ENCODE results near the gene CRBN. TPM values are rescaled to one million over a fixed set of nuclear protein-coding genes. Genes with fewer than 3 reads are reported as not detected.

The CRBN gene
- total RNA-seq, 6 experiments from 2014 or later: 21.0 to 27.8 (median 26.0) TPM

GRCh38 chr3:3209714-3210113 lies 30.2 kb upstream of the CRBN start:
- no peaks in the 10 kb centered on the region for H3K4me1 Mint-ChIP-seq (ENCODE audit: low read depth)
- no peak for DNase-seq
- no peaks in the 10 kb centered on the region for H3K9me3 Mint-ChIP-seq
- H3K27ac Mint-ChIP-seq: no peak overlapping the region
- H3K4me3 Mint-ChIP-seq: no peak overlapping the region
- H3K27me3 Mint-ChIP-seq (ENCODE audit: insufficient read depth): peaks cover 2% of the 10 kb centered on the region; the same call in 1 of the 2 replicates
- TF ChIP-seq CTCF (IDR thresholded peaks at IDR 0.05): no peak
- no peaks in the 10 kb centered on the region for H3K36me3 Mint-ChIP-seq (ENCODE audit: low read depth)

GRCh38 chr3:3209057-3209456 lies 29.6 kb upstream of the CRBN start:
- H3K27me3 Mint-ChIP-seq (ENCODE audit: insufficient read depth): peaks cover 2% of the 10 kb centered on the region; the same call in 1 of the 2 replicates
- no peak overlapping the region for H3K27ac Mint-ChIP-seq
- no peaks in the 10 kb centered on the region for H3K4me1 Mint-ChIP-seq (ENCODE audit: low read depth)
- no peaks in the 10 kb centered on the region for H3K36me3 Mint-ChIP-seq (ENCODE audit: low read depth)
- no peak overlapping the region for H3K4me3 Mint-ChIP-seq
- H3K9me3 Mint-ChIP-seq: no peaks in the 10 kb centered on the region
- no peak for TF ChIP-seq CTCF (IDR thresholded peaks at IDR 0.05)
- DNase-seq: no peak

GRCh38 chr3:3201611-3202010 lies 22.1 kb upstream of the CRBN start:
- no peaks in the 10 kb centered on the region for H3K9me3 Mint-ChIP-seq
- H3K4me1 Mint-ChIP-seq (ENCODE audit: low read depth): no peaks in the 10 kb centered on the region
- no peaks in the 10 kb centered on the region for H3K36me3 Mint-ChIP-seq (ENCODE audit: low read depth)
- H3K27ac Mint-ChIP-seq: no peak overlapping the region
- peaks cover 4% of the 10 kb centered on the region; the same call in 1 of the 2 replicates for H3K27me3 Mint-ChIP-seq (ENCODE audit: insufficient read depth)
- no peak overlapping the region; the same call in 1 of the 2 replicates for H3K4me3 Mint-ChIP-seq
- TF ChIP-seq CTCF (IDR thresholded peaks at IDR 0.05): no peak
- DNase-seq: no peak

- Mint-ChIP-seq H3K4me1 (ENCODE audit: low read depth) (no peaks in the 10 kb centered on the region), H3K27ac (no peak overlapping the region), H3K36me3 (ENCODE audit: low read depth) (no peaks in the 10 kb centered on the region), H3K9me3 (no peaks in the 10 kb centered on the region), H3K4me3 (no peak overlapping the region), H3K27me3 (ENCODE audit: insufficient read depth) (peaks cover 4% of the 10 kb centered on the region; the same call in 1 of the 2 replicates)
- peak; percentile 86 for TF ChIP-seq CTCF (IDR thresholded peaks at IDR 0.05)
- DNase-seq: peak; percentile 64
These were observed 21.2 kb upstream of the CRBN start for GRCh38 chr3:3200632-3201212.

- no peak overlapping the region for H3K27ac Mint-ChIP-seq
These were observed 19.8 kb upstream of the CRBN start for GRCh38 chr3:3199306-3199705.

More at GRCh38 chr3:3199306-3199705, 19.8 kb upstream of the CRBN start:
- H3K4me3 Mint-ChIP-seq: no peak overlapping the region
- H3K9me3 Mint-ChIP-seq: no peaks in the 10 kb centered on the region
- DNase-seq: no peak
- no peaks in the 10 kb centered on the region for H3K4me1 Mint-ChIP-seq (ENCODE audit: low read depth)
- no peaks in the 10 kb centered on the region for H3K36me3 Mint-ChIP-seq (ENCODE audit: low read depth)
- TF ChIP-seq CTCF (IDR thresholded peaks at IDR 0.05): no peak
- peaks cover 4% of the 10 kb centered on the region; the same call in 1 of the 2 replicates for H3K27me3 Mint-ChIP-seq (ENCODE audit: insufficient read depth)

All from HFFc6 (cell line).